Activated CD8-positive, alpha-beta T cell treated with anti-CD3 and anti-CD28 coated beads for 36 hours (primary cell): Measurements from ENCODE around the gene CDC42EP3. TPM values are rescaled to one million over a fixed set of nuclear protein-coding genes. Genes with fewer than 3 reads are reported as not detected.

ENCODE experiments used
- ATAC-seq: fragments of 200-7000 bp; cut with Tn5 transposase; one replicate; pipeline ENCODE4 v1.10.0; 2021; ENCODE audit warnings: mild to moderate bottlenecking, moderate library complexity
- CTCF ChIA-PET: fragments of 350-600 bp; sonication (Branson Sonifier 250); formaldehyde crosslinking; loops from one replicate; lab custom pipeline; 2021; ENCODE audit warnings: antibody characterized with exemption; lab: Charles Lee
- POLR2A ChIA-PET: fragments of 350-600 bp; sonication (Branson Sonifier 250); formaldehyde crosslinking; loops from one replicate; lab custom pipeline; 2021; ENCODE audit warnings: antibody characterized with exemption; lab: Charles Lee
- DNase-seq: peaks from one replicate; pipeline ENCODE4 v3.0.0-alpha.2; 2020
- H3K27ac Mint-ChIP-seq: one replicate; pipeline ENCODE4 v1.8.0; 2021; ENCODE audit warnings: mild to moderate bottlenecking, mixed read lengths
- H3K27me3 Mint-ChIP-seq: one replicate; pipeline ENCODE4 v1.8.0; 2021; ENCODE audit warnings: mixed read lengths
- H3K36me3 Mint-ChIP-seq: one replicate; pipeline ENCODE4 v1.8.0; 2021; ENCODE audit warnings: low read depth, mixed read lengths
- H3K4me1 Mint-ChIP-seq: one replicate; pipeline ENCODE4 v1.8.0; 2021; ENCODE audit warnings: low read depth, mixed read lengths
- H3K4me3 Mint-ChIP-seq: one replicate; pipeline ENCODE4 v1.8.0; 2021; ENCODE audit warnings: mild to moderate bottlenecking, moderate library complexity, mixed read lengths
- H3K9me3 Mint-ChIP-seq: one replicate; pipeline ENCODE4 v1.8.0; 2021; ENCODE audit warnings: mixed read lengths
- intact Hi-C: fragments of 100-400 bp; cut with micrococcal nuclease; formaldehyde crosslinking; loops from one replicate; pipeline ENCODE4 v1.10.0; 2022
- total RNA-seq, 2 experiments: library from RNA; stranded (reverse); gene quantifications; one replicate each; pipeline ENCODE4 v1.2.3, GENCODE V29; 2021
- TF ChIP-seq, protein P1 (sequence below): fragments of 200-600 bp; IDR thresholded peaks from one replicate; pipeline ENCODE4 v1.8.0; 2022; ENCODE audit warnings: antibody characterized with exemption, mild to moderate bottlenecking

Gene CDC42EP3, protein sequence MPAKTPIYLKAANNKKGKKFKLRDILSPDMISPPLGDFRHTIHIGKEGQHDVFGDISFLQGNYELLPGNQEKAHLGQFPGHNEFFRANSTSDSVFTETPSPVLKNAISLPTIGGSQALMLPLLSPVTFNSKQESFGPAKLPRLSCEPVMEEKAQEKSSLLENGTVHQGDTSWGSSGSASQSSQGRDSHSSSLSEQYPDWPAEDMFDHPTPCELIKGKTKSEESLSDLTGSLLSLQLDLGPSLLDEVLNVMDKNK
- total RNA-seq: 10 to 100 TPM; 18.8 to 22.6 TPM

DNA sequence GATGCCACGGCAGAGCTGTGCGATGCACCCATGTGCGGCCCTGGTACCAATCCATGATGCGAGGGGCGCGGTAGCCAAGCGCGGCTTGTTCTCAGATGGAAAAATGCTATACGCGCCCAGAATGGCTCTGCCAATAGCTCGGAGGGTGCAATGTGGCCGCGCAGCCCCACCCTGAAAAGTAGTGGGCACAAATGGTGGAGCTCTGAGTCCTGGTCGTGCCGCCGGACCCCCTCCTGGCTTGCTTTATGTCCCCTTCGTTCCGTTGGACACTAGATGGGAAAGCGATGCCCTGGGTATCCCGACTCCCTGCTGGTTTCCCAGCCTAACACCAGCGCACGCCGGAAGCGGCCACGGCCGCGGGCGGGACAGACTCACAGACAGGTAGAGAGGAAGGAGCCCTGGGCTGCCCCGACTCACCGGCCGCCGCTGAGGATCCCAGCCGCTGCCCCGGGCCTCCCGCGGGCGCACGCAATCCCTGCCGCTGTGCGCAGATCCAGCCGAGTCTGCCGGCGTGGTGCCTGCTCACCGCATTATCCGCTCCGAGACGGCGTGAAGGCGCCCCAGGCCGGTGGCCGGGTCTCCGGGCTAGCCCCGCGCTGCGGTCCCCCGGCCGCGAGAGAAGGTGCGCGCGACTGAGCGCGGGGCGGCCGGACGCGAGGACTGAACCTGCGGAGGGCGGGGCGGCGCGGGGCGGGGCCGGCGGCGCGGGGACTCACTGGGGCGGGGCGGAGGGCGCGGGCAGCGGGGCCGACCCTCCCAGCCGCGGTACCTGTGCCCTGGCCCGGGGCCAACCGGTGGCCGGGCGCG lies at the start of gene CDC42EP3:
TSS of gene CDC42EP3 (minus strand) at position 634 of the 807 bp plus-strand sequence. CDS start 25,055 bp downstream, outside the sequence.
- POLR2A ChIA-PET: interaction anchor here (1.0 to 2.0 kb wide), 8 partner anchors 13 to 142 kb away, joined by 3 to 10 read pairs (median 4); no protein-coding TSS in a partner anchor
- Mint-ChIP-seq H3K9me3 (no peaks in the 10 kb centered on the region), H3K27ac (peak within 1 kb of the TSS; percentile 93), H3K4me1 (peaks cover 45% of the 10 kb centered on the region), H3K27me3 (no peaks in the 10 kb centered on the region), H3K4me3 (peak within 1 kb of the TSS; percentile 84), H3K36me3 (peaks cover 14% of the 10 kb centered on the region)
- intact Hi-C loops: no loop called here
- peak; percentile 78 for DNase-seq
- peak; percentile 77 for ATAC-seq
- CTCF ChIA-PET: interaction anchor here (0.9 to 2.7 kb wide), 9 partner anchors 13 to 275 kb away, joined by 3 to 12 read pairs (median 4); no protein-coding TSS in a partner anchor
- TF ChIP-seq, protein P1, sequence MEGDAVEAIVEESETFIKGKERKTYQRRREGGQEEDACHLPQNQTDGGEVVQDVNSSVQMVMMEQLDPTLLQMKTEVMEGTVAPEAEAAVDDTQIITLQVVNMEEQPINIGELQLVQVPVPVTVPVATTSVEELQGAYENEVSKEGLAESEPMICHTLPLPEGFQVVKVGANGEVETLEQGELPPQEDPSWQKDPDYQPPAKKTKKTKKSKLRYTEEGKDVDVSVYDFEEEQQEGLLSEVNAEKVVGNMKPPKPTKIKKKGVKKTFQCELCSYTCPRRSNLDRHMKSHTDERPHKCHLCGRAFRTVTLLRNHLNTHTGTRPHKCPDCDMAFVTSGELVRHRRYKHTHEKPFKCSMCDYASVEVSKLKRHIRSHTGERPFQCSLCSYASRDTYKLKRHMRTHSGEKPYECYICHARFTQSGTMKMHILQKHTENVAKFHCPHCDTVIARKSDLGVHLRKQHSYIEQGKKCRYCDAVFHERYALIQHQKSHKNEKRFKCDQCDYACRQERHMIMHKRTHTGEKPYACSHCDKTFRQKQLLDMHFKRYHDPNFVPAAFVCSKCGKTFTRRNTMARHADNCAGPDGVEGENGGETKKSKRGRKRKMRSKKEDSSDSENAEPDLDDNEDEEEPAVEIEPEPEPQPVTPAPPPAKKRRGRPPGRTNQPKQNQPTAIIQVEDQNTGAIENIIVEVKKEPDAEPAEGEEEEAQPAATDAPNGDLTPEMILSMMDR: no peak

DNA sequence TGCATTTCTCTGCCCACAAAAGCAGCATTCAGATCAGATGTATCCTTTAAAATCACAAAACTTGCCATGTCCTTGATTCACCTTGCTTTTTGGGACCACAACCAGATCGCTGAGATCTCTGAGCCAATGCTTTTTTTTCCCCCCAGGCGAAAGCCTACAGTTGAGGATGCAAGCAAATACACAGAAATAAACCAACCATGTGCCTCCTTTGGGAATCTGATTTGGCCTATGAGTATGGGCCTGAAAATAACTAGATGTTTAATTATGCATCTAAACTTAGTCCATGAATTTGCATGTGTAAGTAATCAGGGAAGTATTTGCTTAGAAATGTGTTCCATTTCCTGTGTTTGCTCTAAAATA lies 49.7 kb upstream of the CDC42EP3 start:
- H3K27ac Mint-ChIP-seq: no peak overlapping the region
- DNase-seq (no peak), ATAC-seq (no peak)
- H3K4me3 Mint-ChIP-seq: no peak overlapping the region
- H3K36me3 Mint-ChIP-seq: no peaks in the 10 kb centered on the region
- TF ChIP-seq, protein P1: no peak
- no peaks in the 10 kb centered on the region for H3K9me3 Mint-ChIP-seq
- H3K27me3 Mint-ChIP-seq: no peaks in the 10 kb centered on the region
- ChIA-PET CTCF (no interaction called here), POLR2A (no interaction called here)
- intact Hi-C loops: no loop called here
- H3K4me1 Mint-ChIP-seq: peaks cover 9% of the 10 kb centered on the region

DNA sequence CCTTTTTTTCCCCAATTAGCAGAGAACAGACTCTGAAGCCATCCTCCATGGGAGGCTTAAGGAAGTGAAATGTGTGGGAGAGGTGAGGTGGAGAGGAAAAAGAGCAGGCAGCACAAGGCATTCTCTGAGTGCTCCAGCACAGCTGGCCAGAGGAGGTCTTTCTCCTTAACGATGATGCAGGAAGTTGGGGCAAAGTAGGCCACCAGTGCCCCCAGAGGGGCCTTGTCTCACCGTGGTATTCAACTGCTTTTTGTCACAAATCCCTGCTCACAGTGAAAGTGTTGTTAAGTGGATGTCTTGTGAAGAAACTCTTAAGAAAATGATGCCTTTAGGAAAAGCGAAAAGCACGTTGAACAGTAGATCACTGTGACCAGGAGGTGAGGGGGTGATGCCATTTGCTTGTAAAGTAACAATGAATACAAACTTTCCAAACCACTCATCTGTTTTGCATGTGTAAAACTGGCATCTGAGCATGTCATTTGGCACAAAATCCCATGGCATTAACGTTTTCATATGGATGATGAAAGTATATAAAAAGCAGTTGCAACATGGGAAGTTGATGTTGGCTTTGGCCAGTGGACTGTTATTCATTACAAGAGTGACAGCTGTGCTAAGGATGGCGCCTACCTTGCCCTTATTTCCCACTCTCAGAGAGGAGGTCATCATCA lies 49.2 kb upstream of the CDC42EP3 start:
- intact Hi-C loops: no loop called here
- ATAC-seq: no peak
- Mint-ChIP-seq H3K4me1 (peaks cover 9% of the 10 kb centered on the region), H3K27me3 (no peaks in the 10 kb centered on the region), H3K4me3 (no peak overlapping the region), H3K9me3 (peaks cover 1% of the 10 kb centered on the region), H3K27ac (no peak overlapping the region), H3K36me3 (no peaks in the 10 kb centered on the region)
- DNase-seq: peak; percentile 8
- POLR2A ChIA-PET: no interaction called here
- CTCF ChIA-PET: no interaction called here
- TF ChIP-seq, protein P1: no peak

DNA sequence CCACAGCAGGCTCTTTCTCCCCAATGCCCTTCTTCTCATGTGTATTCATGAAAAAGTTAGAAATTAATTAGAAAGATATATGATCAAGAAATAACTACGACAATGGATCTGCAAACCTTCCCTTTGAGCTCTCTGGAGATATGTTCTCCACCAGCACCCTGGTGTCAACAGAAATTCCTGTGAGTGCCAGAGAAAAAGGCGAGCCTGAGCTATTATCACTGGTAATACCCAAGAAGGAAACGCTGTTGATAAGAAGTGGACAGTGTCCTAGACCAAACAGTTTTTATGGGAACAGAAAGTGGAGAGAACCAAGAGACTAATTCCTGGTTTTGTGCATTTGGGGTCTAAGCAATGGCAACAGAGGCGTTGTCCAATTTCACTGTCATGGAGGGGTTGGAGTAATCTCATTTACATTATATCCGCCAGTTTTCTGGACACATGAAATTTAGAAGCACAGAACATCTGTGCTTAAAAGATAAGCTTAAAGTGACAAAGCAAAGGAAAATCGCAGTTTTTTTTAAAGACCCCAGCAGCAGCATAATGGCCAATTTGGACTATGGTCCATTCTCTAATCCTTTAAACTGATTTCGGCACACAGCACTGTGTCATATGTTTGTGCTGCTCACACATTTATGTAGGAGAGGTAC lies 47.2 kb upstream of the CDC42EP3 start:
- DNase-seq (no peak), ATAC-seq (no peak)
- H3K27ac Mint-ChIP-seq: no peak overlapping the region
- H3K4me1 Mint-ChIP-seq: peaks cover 12% of the 10 kb centered on the region
- no peaks in the 10 kb centered on the region for H3K36me3 Mint-ChIP-seq
- POLR2A ChIA-PET: interaction anchor here (0.5 to 1.2 kb wide), 2 partner anchors 218 to 418 kb away, joined by 3 read pairs; no protein-coding TSS in a partner anchor
- H3K4me3 Mint-ChIP-seq: no peak overlapping the region
- TF ChIP-seq, protein P1: no peak
- intact Hi-C loops: no loop called here
- no peaks in the 10 kb centered on the region for H3K27me3 Mint-ChIP-seq
- peaks cover 15% of the 10 kb centered on the region for H3K9me3 Mint-ChIP-seq
- CTCF ChIA-PET: interaction anchor here (0.7 to 1.4 kb wide), 2 partner anchors 17 to 114 kb away, joined by 3 read pairs; no protein-coding TSS in a partner anchor
